Measurements from ENCODE around the gene BEAN1. TPM values are rescaled to one million over a fixed set of nuclear protein-coding genes. Genes with fewer than 3 reads are reported as not detected.
A peak's percentile ranks its signal among the peaks of the same experiment; 100 is the strongest.

Gene BEAN1
- total RNA-seq, 1 donor from 2014 or later = 3.7 TPM

- H3K9me3 Mint-ChIP-seq (ENCODE audit: low read depth) = peaks cover 5% of the 10 kb centered on the region
- no peaks in the 10 kb centered on the region for H3K36me3 Mint-ChIP-seq (ENCODE audit: low read depth)
- TF ChIP-seq, protein P1, sequence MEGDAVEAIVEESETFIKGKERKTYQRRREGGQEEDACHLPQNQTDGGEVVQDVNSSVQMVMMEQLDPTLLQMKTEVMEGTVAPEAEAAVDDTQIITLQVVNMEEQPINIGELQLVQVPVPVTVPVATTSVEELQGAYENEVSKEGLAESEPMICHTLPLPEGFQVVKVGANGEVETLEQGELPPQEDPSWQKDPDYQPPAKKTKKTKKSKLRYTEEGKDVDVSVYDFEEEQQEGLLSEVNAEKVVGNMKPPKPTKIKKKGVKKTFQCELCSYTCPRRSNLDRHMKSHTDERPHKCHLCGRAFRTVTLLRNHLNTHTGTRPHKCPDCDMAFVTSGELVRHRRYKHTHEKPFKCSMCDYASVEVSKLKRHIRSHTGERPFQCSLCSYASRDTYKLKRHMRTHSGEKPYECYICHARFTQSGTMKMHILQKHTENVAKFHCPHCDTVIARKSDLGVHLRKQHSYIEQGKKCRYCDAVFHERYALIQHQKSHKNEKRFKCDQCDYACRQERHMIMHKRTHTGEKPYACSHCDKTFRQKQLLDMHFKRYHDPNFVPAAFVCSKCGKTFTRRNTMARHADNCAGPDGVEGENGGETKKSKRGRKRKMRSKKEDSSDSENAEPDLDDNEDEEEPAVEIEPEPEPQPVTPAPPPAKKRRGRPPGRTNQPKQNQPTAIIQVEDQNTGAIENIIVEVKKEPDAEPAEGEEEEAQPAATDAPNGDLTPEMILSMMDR (IDR thresholded peaks at IDR 0.05) = no peak
- H3K4me3 Mint-ChIP-seq (ENCODE audit: unreplicated experiment) = no peak overlapping the region
- H3K27ac Mint-ChIP-seq (ENCODE audit: unreplicated experiment) = peak overlapping the region; percentile 96
- no peaks in the 10 kb centered on the region for H3K27me3 Mint-ChIP-seq (ENCODE audit: low read depth)
- peaks cover 42% of the 10 kb centered on the region for H3K4me1 Mint-ChIP-seq (ENCODE audit: low read depth)
- peak; percentile 67 for DNase-seq (ENCODE audit: low spot score)
These were observed 59.2 kb downstream of the BEAN1 start for GRCh38 chr16:66486199-66486772.

DNA sequence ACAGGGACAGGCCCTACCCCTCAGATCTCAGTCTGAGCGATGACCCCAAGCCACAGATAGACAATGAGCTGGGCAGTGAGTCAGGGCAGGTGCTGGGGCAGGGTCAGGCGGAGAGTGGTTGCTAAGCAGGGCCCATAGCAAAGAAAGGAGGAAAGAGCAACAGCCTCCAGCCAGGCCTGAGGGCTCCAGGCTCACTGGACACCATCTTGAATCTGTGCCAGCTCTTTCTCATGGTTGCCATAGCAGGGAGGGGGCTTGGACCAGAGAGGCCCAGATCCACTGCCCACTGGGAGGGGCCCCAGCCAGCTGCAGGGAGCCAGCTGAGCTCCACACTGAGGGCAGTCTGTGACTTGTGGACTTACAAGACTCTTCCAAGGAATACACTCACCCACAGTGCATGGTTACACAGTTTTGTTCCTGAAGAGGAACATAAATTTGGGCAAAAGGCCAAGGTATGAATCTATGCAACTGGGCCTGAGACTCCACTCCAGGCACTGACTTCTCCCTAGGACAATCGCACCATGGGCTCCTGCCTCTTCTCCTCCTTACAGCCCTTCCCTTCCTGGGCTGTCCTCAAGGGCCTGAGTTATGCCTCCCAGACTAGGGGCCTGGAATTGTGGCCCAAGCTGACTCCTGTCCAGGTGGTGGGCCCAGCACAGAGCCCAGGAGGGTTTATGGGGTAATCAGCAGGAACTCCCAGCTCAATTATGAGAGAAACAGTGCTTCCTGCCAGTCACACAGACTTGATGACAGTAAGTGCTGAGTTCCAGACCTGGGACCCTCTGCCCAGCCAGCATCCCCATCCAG, 59.9 kb downstream of the BEAN1 start:
- H3K36me3 Mint-ChIP-seq (ENCODE audit: low read depth) = no peaks in the 10 kb centered on the region

GRCh38 chr16:66487580-66488275, 60.6 kb downstream of the BEAN1 start:
- Mint-ChIP-seq H3K27ac (ENCODE audit: unreplicated experiment) (peak overlapping the region; percentile 96), H3K4me3 (ENCODE audit: unreplicated experiment) (no peak overlapping the region), H3K4me1 (ENCODE audit: low read depth) (peaks cover 42% of the 10 kb centered on the region), H3K36me3 (ENCODE audit: low read depth) (no peaks in the 10 kb centered on the region), H3K27me3 (ENCODE audit: low read depth) (no peaks in the 10 kb centered on the region), H3K9me3 (ENCODE audit: low read depth) (peaks cover 5% of the 10 kb centered on the region)
- DNase-seq (ENCODE audit: low spot score) = peak; percentile 59
- TF ChIP-seq, protein P1 (IDR thresholded peaks at IDR 0.05) = no peak

More for the DNA sequence above, 59.9 kb downstream of the BEAN1 start:
- H3K4me3 Mint-ChIP-seq (ENCODE audit: unreplicated experiment) = no peak overlapping the region
- DNase-seq (ENCODE audit: low spot score) = peak; percentile 94
- peaks cover 5% of the 10 kb centered on the region for H3K9me3 Mint-ChIP-seq (ENCODE audit: low read depth)
- TF ChIP-seq, protein P1 (IDR thresholded peaks at IDR 0.05) = no peak
- H3K27me3 Mint-ChIP-seq (ENCODE audit: low read depth) = no peaks in the 10 kb centered on the region
- peak overlapping the region; percentile 96 for H3K27ac Mint-ChIP-seq (ENCODE audit: unreplicated experiment)
- peaks cover 42% of the 10 kb centered on the region for H3K4me1 Mint-ChIP-seq (ENCODE audit: low read depth)

DNA sequence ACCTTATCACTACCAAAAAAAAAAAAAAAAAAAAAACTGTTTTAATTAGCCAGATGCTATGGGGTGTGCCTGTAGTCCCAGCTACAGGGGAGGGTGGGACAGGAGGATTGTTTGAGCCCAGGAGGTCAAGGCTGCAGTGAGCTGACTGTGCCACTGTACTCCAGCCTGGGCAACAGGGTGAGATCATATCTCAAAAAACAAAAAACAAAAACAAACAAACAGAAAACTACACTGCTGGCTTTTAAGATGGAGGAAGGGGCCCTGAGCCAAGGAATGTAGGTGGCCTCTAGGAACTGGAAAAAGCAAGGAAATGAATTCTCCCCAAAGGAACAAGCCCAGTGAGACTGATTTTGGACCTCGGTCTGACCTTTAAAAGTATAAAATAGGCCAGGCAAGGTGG, 61.4 kb downstream of the BEAN1 start:
- no peaks in the 10 kb centered on the region for H3K36me3 Mint-ChIP-seq (ENCODE audit: low read depth)
- TF ChIP-seq, protein P1 (IDR thresholded peaks at IDR 0.05) = no peak
- H3K4me1 Mint-ChIP-seq (ENCODE audit: low read depth) = peaks cover 42% of the 10 kb centered on the region
- no peak for DNase-seq (ENCODE audit: low spot score)
- H3K27ac Mint-ChIP-seq (ENCODE audit: unreplicated experiment) = peak overlapping the region; percentile 96
- no peaks in the 10 kb centered on the region for H3K27me3 Mint-ChIP-seq (ENCODE audit: low read depth)
- H3K9me3 Mint-ChIP-seq (ENCODE audit: low read depth) = peaks cover 5% of the 10 kb centered on the region
- H3K4me3 Mint-ChIP-seq (ENCODE audit: unreplicated experiment) = no peak overlapping the region

DNA sequence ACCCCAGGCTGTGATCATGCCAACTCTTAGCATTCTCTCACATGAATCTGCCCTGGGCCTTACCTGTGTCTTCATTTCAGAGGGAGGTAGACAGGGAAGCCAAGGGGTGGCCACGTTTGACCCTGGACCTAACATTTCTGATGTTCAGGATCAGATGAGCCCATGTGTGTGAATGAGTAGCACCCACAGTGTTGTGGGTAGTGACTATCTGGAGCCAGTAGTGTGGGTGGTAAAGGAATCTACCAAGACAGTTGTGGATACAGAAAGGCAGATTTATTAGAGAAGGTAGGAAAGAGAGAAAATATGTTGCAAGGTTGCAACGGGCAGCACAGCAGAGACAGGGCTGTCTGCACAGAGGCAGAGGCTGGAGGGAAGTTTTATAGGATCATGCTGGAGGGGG, 62.3 kb downstream of the BEAN1 start:
- Mint-ChIP-seq H3K27me3 (ENCODE audit: low read depth) (no peaks in the 10 kb centered on the region), H3K9me3 (ENCODE audit: low read depth) (peaks cover 5% of the 10 kb centered on the region), H3K4me1 (ENCODE audit: low read depth) (peaks cover 37% of the 10 kb centered on the region), H3K4me3 (ENCODE audit: unreplicated experiment) (no peak overlapping the region), H3K36me3 (ENCODE audit: low read depth) (no peaks in the 10 kb centered on the region), H3K27ac (ENCODE audit: unreplicated experiment) (peak overlapping the region; percentile 42)
- peak; percentile 22 for DNase-seq (ENCODE audit: low spot score)
- TF ChIP-seq, protein P1 (IDR thresholded peaks at IDR 0.05) = no peak

Data from chondrocyte (in vitro differentiated cells).